ENCODE measurements around the gene KCNRG.
"Not testable (repeated sequence)": the region's sequence is repeated elsewhere in the genome, so short reads cannot be mapped to it uniquely, and the experiment has no call there.

The KCNRG gene

DNA sequence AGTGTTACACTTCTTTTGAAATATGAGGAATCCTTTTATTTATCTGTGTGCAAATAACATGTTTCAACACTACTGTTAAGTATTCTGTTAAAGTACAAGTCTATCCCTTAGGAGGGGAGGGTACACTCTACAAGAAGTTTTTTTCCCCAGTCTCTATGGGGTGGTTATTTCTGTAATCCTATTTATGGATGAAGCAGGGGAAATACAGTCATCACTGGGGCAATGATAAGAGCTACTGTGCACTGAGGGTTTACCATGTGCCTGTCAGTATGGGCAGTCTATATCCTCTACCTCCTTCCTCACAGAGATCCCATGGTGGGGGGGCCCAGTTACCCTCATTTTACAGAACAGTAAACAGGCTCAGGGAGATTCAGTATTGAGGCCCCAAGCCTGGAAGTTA is 35.0 kb upstream of the KCNRG start:
- no peaks in the 10 kb centered on the region for H4K20me1 ChIP-seq (ENCODE audit: insufficient read depth, low read length, poor library complexity, severe bottlenecking)
- H3K9me2 ChIP-seq (replicated peaks; ENCODE audit: low read depth, low read length), result no peaks in the 10 kb centered on the region
- H3K9me3 ChIP-seq (ENCODE audit: insufficient read depth, low read depth, low read length), result no peaks in the 10 kb centered on the region
- no peak overlapping the region for H3K4me2 ChIP-seq (ENCODE audit: low read depth, low read length, poor library complexity, severe bottlenecking)
- no peaks in the 10 kb centered on the region for H3K27me3 ChIP-seq (ENCODE audit: insufficient read depth, low read length, poor library complexity, severe bottlenecking)
- H3F3A ChIP-seq (ENCODE audit: low read depth), result no peaks in the 10 kb centered on the region
- TF ChIP-seq EZH2phosphoT487 (IDR thresholded peaks at IDR 0.05; ENCODE audit: borderline replicate concordance), result no peak
- TF ChIP-seq, protein P1, sequence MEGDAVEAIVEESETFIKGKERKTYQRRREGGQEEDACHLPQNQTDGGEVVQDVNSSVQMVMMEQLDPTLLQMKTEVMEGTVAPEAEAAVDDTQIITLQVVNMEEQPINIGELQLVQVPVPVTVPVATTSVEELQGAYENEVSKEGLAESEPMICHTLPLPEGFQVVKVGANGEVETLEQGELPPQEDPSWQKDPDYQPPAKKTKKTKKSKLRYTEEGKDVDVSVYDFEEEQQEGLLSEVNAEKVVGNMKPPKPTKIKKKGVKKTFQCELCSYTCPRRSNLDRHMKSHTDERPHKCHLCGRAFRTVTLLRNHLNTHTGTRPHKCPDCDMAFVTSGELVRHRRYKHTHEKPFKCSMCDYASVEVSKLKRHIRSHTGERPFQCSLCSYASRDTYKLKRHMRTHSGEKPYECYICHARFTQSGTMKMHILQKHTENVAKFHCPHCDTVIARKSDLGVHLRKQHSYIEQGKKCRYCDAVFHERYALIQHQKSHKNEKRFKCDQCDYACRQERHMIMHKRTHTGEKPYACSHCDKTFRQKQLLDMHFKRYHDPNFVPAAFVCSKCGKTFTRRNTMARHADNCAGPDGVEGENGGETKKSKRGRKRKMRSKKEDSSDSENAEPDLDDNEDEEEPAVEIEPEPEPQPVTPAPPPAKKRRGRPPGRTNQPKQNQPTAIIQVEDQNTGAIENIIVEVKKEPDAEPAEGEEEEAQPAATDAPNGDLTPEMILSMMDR (conservative IDR thresholded peaks at IDR 0.05; ENCODE audit: low read length), result no peak
- H3K36me3 ChIP-seq (ENCODE audit: insufficient read depth, low read length), result no peaks in the 10 kb centered on the region
- no peak overlapping the region for H3K4me3 ChIP-seq (ENCODE audit: low read length, poor library complexity, severe bottlenecking)
- no peak overlapping the region for H3K9ac ChIP-seq (ENCODE audit: low read depth, low read length, poor library complexity, severe bottlenecking)
- H2AFZ ChIP-seq (ENCODE audit: low read length), result 0 out of 2 replicates have a peak overlapping the region, but pooled peaks have one; percentile 40
- peaks cover 9% of the 10 kb centered on the region for H3K4me1 ChIP-seq (ENCODE audit: insufficient read depth, low read length, poor library complexity, severe bottlenecking)
- H3K79me2 ChIP-seq (ENCODE audit: insufficient read depth, low read length), result no peaks in the 10 kb centered on the region

DNA sequence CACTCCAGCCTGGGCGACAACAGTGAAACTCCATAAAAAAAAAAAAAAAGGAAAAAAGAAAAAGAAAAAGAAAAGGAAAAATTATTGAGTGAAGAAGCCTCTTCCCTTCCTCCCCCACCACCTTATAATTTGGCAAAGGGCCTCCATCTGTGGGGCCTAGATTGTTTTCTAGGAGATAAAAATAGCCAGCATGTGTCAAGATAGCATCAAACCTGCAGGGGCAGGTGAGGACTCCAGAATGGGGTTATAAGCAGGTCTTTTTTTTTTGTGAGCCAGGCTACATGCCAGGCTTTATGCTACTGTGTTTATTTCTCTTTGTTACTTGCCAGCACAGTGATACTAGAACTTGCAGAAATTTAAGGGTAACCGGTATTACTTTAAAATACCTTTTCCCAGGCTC is 30.1 kb upstream of the KCNRG start:
- Histone ChIP-seq H3K9ac (ENCODE audit: low read depth, low read length, poor library complexity, severe bottlenecking) (no peak overlapping the region), H3K4me2 (ENCODE audit: low read depth, low read length, poor library complexity, severe bottlenecking) (no peak overlapping the region), H3K9me3 (ENCODE audit: insufficient read depth, low read depth, low read length) (no peaks in the 10 kb centered on the region), H3K4me3 (ENCODE audit: low read length, poor library complexity, severe bottlenecking) (no peak overlapping the region), H3K4me1 (ENCODE audit: insufficient read depth, low read length, poor library complexity, severe bottlenecking) (peaks cover 5% of the 10 kb centered on the region), H4K20me1 (ENCODE audit: insufficient read depth, low read length, poor library complexity, severe bottlenecking) (no peaks in the 10 kb centered on the region), H3K27me3 (ENCODE audit: insufficient read depth, low read length, poor library complexity, severe bottlenecking) (no peaks in the 10 kb centered on the region), H3K79me2 (ENCODE audit: insufficient read depth, low read length) (no peaks in the 10 kb centered on the region), H3F3A (ENCODE audit: low read depth) (no peaks in the 10 kb centered on the region), H3K9me2 (replicated peaks; ENCODE audit: low read depth, low read length) (no peaks in the 10 kb centered on the region), H3K36me3 (ENCODE audit: insufficient read depth, low read length) (no peaks in the 10 kb centered on the region), H2AFZ (ENCODE audit: low read length) (no peak overlapping the region)
- TF ChIP-seq, protein P1 (conservative IDR thresholded peaks at IDR 0.05; ENCODE audit: low read length), result no peak
- no peak for TF ChIP-seq EZH2phosphoT487 (IDR thresholded peaks at IDR 0.05; ENCODE audit: borderline replicate concordance)

DNA sequence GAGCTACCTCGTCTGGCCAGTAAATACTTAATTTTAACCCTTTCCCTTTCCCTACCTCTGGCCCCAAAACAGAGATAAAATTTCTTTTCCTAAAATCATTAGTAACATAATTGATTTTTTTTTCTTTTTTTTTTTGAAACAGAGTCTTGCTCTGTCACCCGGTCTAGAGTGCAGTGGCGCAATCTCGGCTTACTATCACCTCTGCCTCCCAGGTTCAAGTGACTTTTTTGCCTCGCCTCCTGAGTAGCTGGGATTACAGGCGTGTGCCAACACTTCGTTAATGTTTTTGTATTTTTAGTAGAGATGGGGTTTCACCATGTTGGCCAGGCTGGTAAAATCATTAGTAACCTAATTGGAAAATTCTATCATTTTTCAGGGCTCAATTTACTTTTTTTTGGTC is 28.8 kb upstream of the KCNRG start:
- Histone ChIP-seq H4K20me1 (ENCODE audit: insufficient read depth, low read length, poor library complexity, severe bottlenecking) (no peaks in the 10 kb centered on the region), H2AFZ (ENCODE audit: low read length) (no peak overlapping the region), H3K79me2 (ENCODE audit: insufficient read depth, low read length) (no peaks in the 10 kb centered on the region), H3K36me3 (ENCODE audit: insufficient read depth, low read length) (no peaks in the 10 kb centered on the region), H3K4me1 (ENCODE audit: insufficient read depth, low read length, poor library complexity, severe bottlenecking) (no peaks in the 10 kb centered on the region), H3F3A (ENCODE audit: low read depth) (no peaks in the 10 kb centered on the region), H3K4me3 (ENCODE audit: low read length, poor library complexity, severe bottlenecking) (no peak overlapping the region), H3K9ac (ENCODE audit: low read depth, low read length, poor library complexity, severe bottlenecking) (no peak overlapping the region), H3K4me2 (ENCODE audit: low read depth, low read length, poor library complexity, severe bottlenecking) (no peak overlapping the region), H3K27me3 (ENCODE audit: insufficient read depth, low read length, poor library complexity, severe bottlenecking) (no peaks in the 10 kb centered on the region), H3K9me3 (ENCODE audit: insufficient read depth, low read depth, low read length) (no peaks in the 10 kb centered on the region), H3K9me2 (replicated peaks; ENCODE audit: low read depth, low read length) (no peaks in the 10 kb centered on the region)
- TF ChIP-seq, protein P1 (conservative IDR thresholded peaks at IDR 0.05; ENCODE audit: low read length), result no peak
- TF ChIP-seq EZH2phosphoT487 (IDR thresholded peaks at IDR 0.05; ENCODE audit: borderline replicate concordance), result no peak

DNA sequence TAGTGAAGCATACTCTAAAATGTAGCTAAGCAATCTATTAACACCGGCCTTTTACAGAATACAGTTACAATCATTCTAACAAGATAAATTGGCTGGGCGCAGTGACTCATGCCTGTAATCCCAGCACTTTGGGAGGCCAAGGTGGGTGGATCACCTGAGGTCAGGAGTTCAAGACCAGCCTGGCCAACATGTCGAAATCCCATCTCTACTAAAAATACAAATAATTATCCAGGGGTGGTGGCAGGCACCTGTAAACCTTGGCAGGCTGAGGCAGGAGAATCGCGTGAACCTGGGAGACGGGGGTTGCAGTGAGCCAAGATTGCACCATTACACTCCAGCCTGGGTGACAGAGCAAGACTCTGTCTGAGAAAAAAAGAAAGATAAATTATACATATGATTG is 24.6 kb upstream of the KCNRG start:
- H3K4me3 ChIP-seq (ENCODE audit: low read length, poor library complexity, severe bottlenecking); H3K9ac ChIP-seq (ENCODE audit: low read depth, low read length, poor library complexity, severe bottlenecking); H3K9me3 ChIP-seq (ENCODE audit: insufficient read depth, low read depth, low read length); H3K4me1 ChIP-seq (ENCODE audit: insufficient read depth, low read length, poor library complexity, severe bottlenecking); H3K36me3 ChIP-seq (ENCODE audit: insufficient read depth, low read length); H3K79me2 ChIP-seq (ENCODE audit: insufficient read depth, low read length); H4K20me1 ChIP-seq (ENCODE audit: insufficient read depth, low read length, poor library complexity, severe bottlenecking); H3F3A ChIP-seq (ENCODE audit: low read depth); H3K27me3 ChIP-seq (ENCODE audit: insufficient read depth, low read length, poor library complexity, severe bottlenecking); H3K4me2 ChIP-seq (ENCODE audit: low read depth, low read length, poor library complexity, severe bottlenecking); H2AFZ ChIP-seq (ENCODE audit: low read length); H3K9me2 ChIP-seq (replicated peaks; ENCODE audit: low read depth, low read length): not testable (repeated sequence)
